GM12878 (cell line): ENCODE data around the gene COQ2. TPM values are rescaled to one million over a fixed set of nuclear protein-coding genes. Genes with fewer than 3 reads are reported as not detected.

Experiments used
- BCL11A ChIP-seq: IDR thresholded peaks from 2 replicates; pipeline ENCODE4 v1.6.1; 2011; ENCODE audit warnings: low read depth, low read length
- CBX3 ChIP-seq: fragments of 200-600 bp; sonication (generic); IDR thresholded peaks from 2 replicates; pipeline ENCODE4 v1.6.1; 2016; ENCODE audit warnings: low read depth, borderline replicate concordance
- CBX5 ChIP-seq: sonication (generic); IDR thresholded peaks from 2 replicates; pipeline ENCODE4 v1.6.1; 2016; ENCODE audit warnings: low read depth, moderate library complexity, mild to moderate bottlenecking, inconsistent platforms
- CHD4 ChIP-seq: fragments of 200-600 bp; sonication (generic); IDR thresholded peaks from 2 replicates; pipeline ENCODE4 v1.6.1; 2016; ENCODE audit warnings: mild to moderate bottlenecking
- EGR1 ChIP-seq, 2 experiments: IDR thresholded peaks; 1 replicate in 1 of 2; 2 replicates in 1 of 2; pipeline ENCODE4 v1.6.1; 2011 to 2012; ENCODE audit warnings: low read depth in 2 of 2, low read length in 2 of 2, borderline replicate concordance in 1 of 2, mild to moderate bottlenecking in 1 of 2, moderate library complexity in 1 of 2
- ELK1 ChIP-seq: IDR thresholded peaks from 2 replicates; pipeline ENCODE4 v1.6.1; 2012; ENCODE audit warnings: low read depth, low read length, improper control_type of control experiment
- ETV6 ChIP-seq, 2 experiments: fragments of 450-650 bp in 1 of 2; IDR thresholded peaks in 1 of 2; conservative IDR thresholded peaks in 1 of 2; 2 replicates each; pipeline ENCODE4 v1.6.1; 2014; ENCODE audit warnings: antibody characterized with exemption in 1 of 2, borderline replicate concordance in 1 of 2, low read depth in 1 of 2, mild to moderate bottlenecking in 1 of 2, moderate library complexity in 1 of 2
- FOXK2 ChIP-seq: fragments of 450-650 bp; IDR thresholded peaks from 2 replicates; pipeline ENCODE4 v1.6.1; 2017; ENCODE audit warnings: mild to moderate bottlenecking, moderate library complexity
- HDGF ChIP-seq: fragments of 450-650 bp; IDR thresholded peaks from 2 replicates; pipeline ENCODE4 v1.6.1; 2016; ENCODE audit warnings: antibody characterized with exemption
- KLF5 ChIP-seq: fragments of 450-650 bp; IDR thresholded peaks from 2 replicates; pipeline ENCODE4 v1.6.1; 2014; ENCODE audit warnings: mild to moderate bottlenecking; ENCODE audit not compliant: partially characterized antibody
- MAX ChIP-seq: IDR thresholded peaks from 2 replicates; pipeline ENCODE4 v1.6.1; 2012; ENCODE audit warnings: low read depth, low read length, improper control_type of control experiment
- MXI1 ChIP-seq: fragments of 150-350 bp; IDR thresholded peaks from 2 replicates; pipeline ENCODE4 v1.6.1; 2011; ENCODE audit warnings: low read depth, mild to moderate bottlenecking, inconsistent platforms, low read length, improper control_type of control experiment
- NBN ChIP-seq: fragments of 450-650 bp; IDR thresholded peaks from 2 replicates; pipeline ENCODE4 v1.6.1; 2016
- NFIC ChIP-seq: IDR thresholded peaks from 2 replicates; pipeline ENCODE4 v1.6.1; 2012; ENCODE audit warnings: low read depth, mild to moderate bottlenecking, inconsistent platforms, low read length, moderate library complexity
- NR2C2 ChIP-seq: IDR thresholded peaks from 2 replicates; pipeline ENCODE4 v1.6.1; 2011; ENCODE audit warnings: borderline replicate concordance, low read depth; ENCODE audit not compliant: control insufficient read depth, insufficient read length
- NR2F1 ChIP-seq: fragments of 450-650 bp; conservative IDR thresholded peaks from 2 replicates; pipeline ENCODE4 v1.6.1; 2017; ENCODE audit warnings: mild to moderate bottlenecking
- PAX8 ChIP-seq: fragments of 450-650 bp; IDR thresholded peaks from 2 replicates; pipeline ENCODE4 v1.6.1; 2017; ENCODE audit warnings: mild to moderate bottlenecking, moderate library complexity
- PKNOX1 ChIP-seq: fragments of 450-650 bp; IDR thresholded peaks from 2 replicates; pipeline ENCODE4 v1.6.1; 2016; ENCODE audit warnings: mild to moderate bottlenecking
- POLR2AphosphoS2 ChIP-seq: IDR thresholded peaks from 2 replicates; pipeline ENCODE4 v1.6.1; 2011; ENCODE audit warnings: low read depth, mild to moderate bottlenecking, low read length, improper control_type of control experiment, moderate library complexity
- POLR2AphosphoS5 ChIP-seq: IDR thresholded peaks from 2 replicates; pipeline ENCODE4 v1.6.1; 2011; ENCODE audit warnings: mild to moderate bottlenecking, low read length, inconsistent platforms
- RELA ChIP-seq: fragments of 450-650 bp; IDR thresholded peaks from 2 replicates; pipeline ENCODE4 v1.8.0; 2014; ENCODE audit warnings: borderline replicate concordance; ENCODE audit not compliant: partially characterized antibody
- SMAD1 ChIP-seq: fragments of 450-650 bp; IDR thresholded peaks from 2 replicates; pipeline ENCODE4 v1.6.1; 2018; ENCODE audit warnings: mild to moderate bottlenecking, low read depth; ENCODE audit not compliant: partially characterized antibody
- SP1 ChIP-seq: IDR thresholded peaks from one replicate; pipeline ENCODE4 v1.6.1; 2011; ENCODE audit warnings: low read depth, low read length
- SPI1 ChIP-seq: IDR thresholded peaks from 2 replicates; pipeline ENCODE4 v1.6.1; 2011; ENCODE audit warnings: low read depth, mild to moderate bottlenecking, low read length, moderate library complexity, borderline replicate concordance; ENCODE audit not compliant: insufficient read depth
- SUZ12 ChIP-seq: fragments of 200-600 bp; sonication (generic); IDR thresholded peaks from one replicate; pipeline ENCODE4 v1.6.1; 2018; ENCODE audit warnings: antibody characterized with exemption, mild to moderate bottlenecking; ENCODE audit not compliant: unreplicated experiment
- USF1 ChIP-seq: IDR thresholded peaks from 2 replicates; pipeline ENCODE4 v1.6.1; 2011; ENCODE audit warnings: borderline replicate concordance, low read depth, mild to moderate bottlenecking, moderate library complexity, mixed read lengths, low read length; ENCODE audit not compliant: insufficient read depth; ENCODE audit errors: extremely low read length
- ZBTB33 ChIP-seq: fragments of 450-650 bp; IDR thresholded peaks from 2 replicates; pipeline ENCODE4 v1.6.1; 2017; ENCODE audit warnings: mild to moderate bottlenecking
- polyA plus RNA-seq, 11 experiments: library from polyadenylated mRNA; depleted of rRNA in 4 of 11; unstranded in 6 of 11; stranded (reverse) in 5 of 11; fragments of >200 nt; fragmentation: Nextera tagmentation in 4 of 11; fragmentation: Illumina TruSeq in 1 of 11; extraction: Ambion mirVana in 4 of 11; extraction: Trizol in 1 of 11; gene quantifications; 1 replicate in 1 of 11; 2 replicates in 10 of 11; pipeline versions ENCODE4 v1.2.1 to v1.2.3, GENCODE V29; 2011 to 2016; ENCODE audit warnings: inconsistent platforms in 2 of 11, missing spikeins in 2 of 11, low read depth in 1 of 11
- total RNA-seq, 4 experiments: library from RNA; depleted of rRNA in 3 of 4; stranded (reverse); fragments of >200 nt in 3 of 4; fragmentation: Illumina TruSeq in 1 of 4; extraction: Trizol in 1 of 4; gene quantifications; 2 replicates each; pipeline versions ENCODE4 v1.2.1 to v1.2.3, GENCODE V29; 2013 to 2021

The COQ2 gene
- total and polyA plus RNA-seq, 10 of the 15 experiments (the other 5 are each of a cell fraction or from before 2014, with no cell fraction given) = 5.0 to 46.7 (median 19.1) TPM

- no peak for TF ChIP-seq USF1
- TF ChIP-seq PKNOX1 = peak; percentile 14; the same call in 1 of the 2 replicates
- no peak for TF ChIP-seq EGR1 (IDR thresholded peaks at IDR 0.05; ENCODE audit: borderline replicate concordance in 1 of 2, low read depth in 2 of 2, low read length in 2 of 2)
- no peak for TF ChIP-seq POLR2AphosphoS2
- TF ChIP-seq MAX = no peak
- 0 out of 2 replicates have a peak, but pooled peaks have one; percentile 55 for TF ChIP-seq CBX5
- peak; percentile 98 for TF ChIP-seq NFIC
- no peak for TF ChIP-seq SUZ12
- peak; percentile 70; the same call in 1 of the 2 replicates for TF ChIP-seq CHD4
- no peak for TF ChIP-seq ELK1
- no peak for TF ChIP-seq CBX3
- peak; percentile 95 for TF ChIP-seq BCL11A
- TF ChIP-seq NBN = peak; percentile 87
- TF ChIP-seq POLR2AphosphoS5 = no peak
- no peak for TF ChIP-seq RELA
- peak in 1 of 2 experiments; percentile 50; a peak in 1 of 4 replicates for TF ChIP-seq ETV6 (conservative IDR thresholded peaks at IDR 0.05 in 1 of 2, IDR thresholded peaks at IDR 0.05 in 1 of 2; ENCODE audit: borderline replicate concordance in 1 of 2, low read depth in 1 of 2)
- TF ChIP-seq HDGF = no peak
- TF ChIP-seq SP1 = no peak
- peak; percentile 73 for TF ChIP-seq NR2F1
- TF ChIP-seq SPI1 = peak; percentile 94
- no peak for TF ChIP-seq FOXK2
- TF ChIP-seq ZBTB33 = no peak
- TF ChIP-seq NR2C2 = no peak
- TF ChIP-seq MXI1 = peak; percentile 55; the same call in 1 of the 2 replicates
- TF ChIP-seq PAX8 = no peak
- peak; percentile 86 for TF ChIP-seq SMAD1
- no peak for TF ChIP-seq KLF5
Observed at GRCh38 chr4:83272900-83273299, 11.7 kb downstream of the COQ2 start (continued).
